K562 (cell line): ENCODE data around the gene AJAP1. TPM values are rescaled to one million over a fixed set of nuclear protein-coding genes. Genes with fewer than 3 reads are reported as not detected.

ENCODE experiments used
- ATAC-seq: fragments of 200-7000 bp; cut with Tn5 transposase; 3 replicates; pipeline ENCODE4 v1.9.1; 2020; ENCODE audit warnings: moderate library complexity
- BruUV-seq: library from RNA; stranded (reverse); fragments of 400-500 nt; replicated peaks from 2 replicates; lab custom pipeline; 2021; lab: Mats Ljungman, UMichigan
- CTCF ChIA-PET: fragments of 300-600 bp; formaldehyde crosslinking; extraction: SDS; loops from one replicate; lab custom pipeline; 2021; ENCODE audit warnings: low intra/inter-chr PET ratio; lab: Yijun Ruan, JAX
- POLR2A ChIA-PET: fragments of 300-600, 350-650 bp; sonication (Branson Sonifier 250); formaldehyde crosslinking; extraction: SDS; loops from one replicate; lab custom pipeline; 2021; ENCODE audit warnings: antibody characterized with exemption, inconsistent platforms; lab: Yijun Ruan, JAX
- DNase-seq, 4 experiments: peaks; one replicate each; pipeline versions ENCODE4 v3.0.0 to v3.0.0-alpha.2; 2011 to 2018; ENCODE audit warnings: low spot score in 3 of 4, mixed read lengths in 3 of 4; ENCODE audit errors: extremely low read depth in 1 of 4
- FAIRE-seq: peaks from 2 replicates; lab custom pipeline; 2011; peaks lifted over from hg19 to GRCh38; lab: Jason Lieb, UNC
- H2AFZ ChIP-seq: 2 replicates; pipeline ENCODE4 v1.6.0; 2011; ENCODE audit warnings: low read depth, low read length, control low read depth, inconsistent platforms
- H3K27ac ChIP-seq: fragments of 200-600 bp; 3 replicates; pipeline ENCODE4 v1.8.0; 2011; ENCODE audit warnings: low read depth, mild to moderate bottlenecking, control low read depth, inconsistent platforms, low read length, moderate library complexity, mixed read lengths; ENCODE audit errors: extremely low read depth
- H3K27me3 ChIP-seq, 2 experiments: fragments of 300-600 bp in 1 of 2; 2 replicates in 1 of 2; 3 replicates in 1 of 2; pipeline versions ENCODE4 v1.6.0 to v1.8.0; 2011; ENCODE audit warnings: inconsistent platforms in 2 of 2, low read length in 2 of 2, mild to moderate bottlenecking in 1 of 2, mixed read lengths in 1 of 2, moderate library complexity in 1 of 2; ENCODE audit not compliant: control insufficient read depth in 2 of 2, insufficient read depth in 2 of 2
- H3K36me3 ChIP-seq: fragments of 300-600 bp; 3 replicates; pipeline ENCODE4 v1.8.0; 2011; ENCODE audit warnings: mild to moderate bottlenecking, low read length, inconsistent platforms; ENCODE audit not compliant: control insufficient read depth, insufficient read depth
- H3K4me1 ChIP-seq, 2 experiments: fragments of 200-600 bp in 1 of 2; replicated peaks in 1 of 2; 2 replicates in 1 of 2; 3 replicates in 1 of 2; pipeline versions ENCODE4 v1.5.1 to v1.8.0; 2011; ENCODE audit warnings: inconsistent platforms in 2 of 2, low read length in 2 of 2, mild to moderate bottlenecking in 1 of 2, mixed read lengths in 1 of 2, moderate library complexity in 1 of 2; ENCODE audit not compliant: control insufficient read depth in 2 of 2, insufficient read depth in 2 of 2
- H3K4me2 ChIP-seq: 2 replicates; pipeline ENCODE4 v1.6.1; 2011; ENCODE audit warnings: low read length, control low read depth, inconsistent platforms, mixed read lengths; ENCODE audit not compliant: insufficient read depth
- H3K4me3 ChIP-seq: fragments of 200-600 bp; sonication (generic), shearing (Covaris generic); 2 replicates; pipeline ENCODE4 v1.5.1; 2016; ENCODE audit warnings: control low read depth, inconsistent platforms
- H3K79me2 ChIP-seq: fragments of 200-600 bp; 3 replicates; pipeline ENCODE4 v1.8.0; 2011; ENCODE audit warnings: low read length, inconsistent platforms; ENCODE audit not compliant: control insufficient read depth, insufficient read depth
- H3K9ac ChIP-seq, 2 experiments: 2 replicates each; pipeline versions ENCODE4 v1.6.0 to v1.6.1; 2011; ENCODE audit warnings: low read depth in 2 of 2, low read length in 2 of 2, control low read depth in 1 of 2, inconsistent platforms in 1 of 2, mild to moderate bottlenecking in 1 of 2, mixed read lengths in 1 of 2; ENCODE audit not compliant: insufficient read depth in 1 of 2
- H3K9me1 ChIP-seq: one replicate; pipeline ENCODE4 v1.6.0; 2011; ENCODE audit warnings: inconsistent platforms, mild to moderate bottlenecking, low read length, moderate library complexity; ENCODE audit not compliant: control insufficient read depth, insufficient read depth
- H3K9me3 ChIP-seq: replicated peaks from 2 replicates; pipeline ENCODE4 v1.5.1; 2011; ENCODE audit warnings: low read depth, low read length, inconsistent platforms; ENCODE audit not compliant: control insufficient read depth, insufficient read depth
- H4K20me1 ChIP-seq: replicated peaks from 2 replicates; pipeline ENCODE4 v1.6.1; 2011; ENCODE audit warnings: low read length, inconsistent platforms, mixed read lengths; ENCODE audit not compliant: control insufficient read depth, insufficient read depth
- NFIC ChIP-seq: fragments of 450-650 bp; IDR thresholded peaks from 2 replicates; pipeline ENCODE4 v1.6.1; 2017; ENCODE audit warnings: mild to moderate bottlenecking, inconsistent platforms
- STAT5A ChIP-seq: IDR thresholded peaks from 2 replicates; pipeline ENCODE4 v1.6.1; 2012; ENCODE audit warnings: low read length, inconsistent platforms, borderline replicate concordance
- ZFP30 ChIP-seq: fragments of 250-450 bp; sonication (Bioruptor Pico); IDR thresholded peaks from 2 replicates; pipeline ENCODE4 v1.8.0; 2022; ENCODE audit warnings: moderate library complexity, mild to moderate bottlenecking, inconsistent platforms, borderline replicate concordance
- WGBS: fragments of 100-300 bp; shearing (Covaris generic); methylation state at CpG from one replicate; pipeline ENCODE4 v1.1.6; 2016; ENCODE audit warnings: low coverage, mixed read lengths; ENCODE audit not compliant: insufficient coverage; ENCODE audit errors: missing lambda C conversion rate; 5-methylcytosine and 5-hydroxymethylcytosine counted together
- in situ Hi-C: fragments of 300-500 bp; cut with MboI; formaldehyde crosslinking; loops from 4 replicates; pipeline ENCODE4 v1.15.0; 2018; ENCODE audit warnings: inconsistent platforms, mixed read lengths
- intact Hi-C: fragments of 100-400 bp; cut with micrococcal nuclease; formaldehyde crosslinking; loops from 2 replicates; pipeline ENCODE4 v1.14.2; 2022
- polyA plus RNA-seq, 8 experiments: library from polyadenylated mRNA; depleted of rRNA in 4 of 8; stranded (reverse) in 5 of 8; unstranded in 3 of 8; fragments of >200 nt; fragmentation: Nextera tagmentation in 2 of 8; fragmentation: Illumina TruSeq in 1 of 8; extraction: Ambion mirVana in 2 of 8; extraction: Trizol in 1 of 8; gene quantifications; 2 replicates each; pipeline versions ENCODE4 v1.2.1 to v1.2.3, GENCODE V29; 2011 to 2014; ENCODE audit warnings: inconsistent platforms in 1 of 8, missing spikeins in 1 of 8
- total RNA-seq, 7 experiments: library from RNA; depleted of rRNA in 6 of 7; stranded (reverse); fragments of >200 nt in 6 of 7; fragmentation: Illumina TruSeq in 2 of 7; extraction: Trizol in 2 of 7; gene quantifications; 2 replicates each; pipeline versions ENCODE4 v1.2.1 to v1.2.3, GENCODE V29; 2011 to 2021; ENCODE audit warnings: low replicate concordance in 1 of 7
- TF ChIP-seq, protein P1 (sequence below): fragments of 450-650 bp; conservative IDR thresholded peaks from 2 replicates; pipeline ENCODE4 v1.6.1; 2016; ENCODE audit warnings: missing genetic modification characterization, low read depth, mild to moderate bottlenecking, control low read depth, missing compliant biosample characterization

AJAP1 gene
- total and polyA plus RNA-seq, 9 of the 15 experiments (the other 6 are each of a cell fraction or from before 2014, with no cell fraction given), result not detected

DNA sequence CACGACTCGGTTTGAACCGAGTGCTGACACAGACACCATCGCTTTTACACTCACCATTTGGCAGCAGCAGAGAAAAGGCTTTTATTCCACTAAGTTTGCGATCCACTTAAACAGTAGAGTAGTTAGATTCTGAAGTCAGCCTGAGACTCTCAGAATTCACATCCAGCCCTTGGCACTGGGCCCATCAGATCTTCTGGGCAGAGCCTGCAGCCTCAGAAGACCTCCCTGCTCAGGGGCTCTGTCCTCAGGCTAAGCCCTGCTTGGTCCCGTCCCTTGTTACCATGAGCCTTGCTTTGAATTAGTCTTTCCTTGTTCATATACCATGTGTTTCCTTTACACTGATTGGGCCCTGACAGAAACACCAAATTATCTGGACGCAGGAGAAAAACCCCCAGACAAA lies 41.4 kb upstream of the AJAP1 start:
- Histone ChIP-seq H2AFZ (no peak overlapping the region), H3K36me3 (no peaks in the 10 kb centered on the region), H3K79me2 (no peaks in the 10 kb centered on the region), H3K9me3 (no peaks in the 10 kb centered on the region), H3K27ac (no peak overlapping the region), H3K4me1 (no peaks in the 10 kb centered on the region), H4K20me1 (no peaks in the 10 kb centered on the region), H3K9ac (no peak overlapping the region), H3K9me1 (no peaks in the 10 kb centered on the region), H3K4me3 (no peak overlapping the region), H3K4me2 (no peak overlapping the region), H3K27me3 (peaks cover 0 to 21% of the 10 kb centered on the region in 2 experiments; a peak in 3 of 5 replicates)
- intact Hi-C loops, result no loop called here
- ATAC-seq, result no peak
- ChIA-PET CTCF (no interaction called here), POLR2A (no interaction called here)
- in situ Hi-C loops, result no loop called here
- no peak for FAIRE-seq
- no TSS peak for BruUV-seq
- TF ChIP-seq NFIC (peak; percentile 73), ZFP30 (CRISPR knock-in tag) (no peak)
- no peak for DNase-seq
- WGBS, result 0% methylated on average over 7 of the region's 7 CpGs

DNA sequence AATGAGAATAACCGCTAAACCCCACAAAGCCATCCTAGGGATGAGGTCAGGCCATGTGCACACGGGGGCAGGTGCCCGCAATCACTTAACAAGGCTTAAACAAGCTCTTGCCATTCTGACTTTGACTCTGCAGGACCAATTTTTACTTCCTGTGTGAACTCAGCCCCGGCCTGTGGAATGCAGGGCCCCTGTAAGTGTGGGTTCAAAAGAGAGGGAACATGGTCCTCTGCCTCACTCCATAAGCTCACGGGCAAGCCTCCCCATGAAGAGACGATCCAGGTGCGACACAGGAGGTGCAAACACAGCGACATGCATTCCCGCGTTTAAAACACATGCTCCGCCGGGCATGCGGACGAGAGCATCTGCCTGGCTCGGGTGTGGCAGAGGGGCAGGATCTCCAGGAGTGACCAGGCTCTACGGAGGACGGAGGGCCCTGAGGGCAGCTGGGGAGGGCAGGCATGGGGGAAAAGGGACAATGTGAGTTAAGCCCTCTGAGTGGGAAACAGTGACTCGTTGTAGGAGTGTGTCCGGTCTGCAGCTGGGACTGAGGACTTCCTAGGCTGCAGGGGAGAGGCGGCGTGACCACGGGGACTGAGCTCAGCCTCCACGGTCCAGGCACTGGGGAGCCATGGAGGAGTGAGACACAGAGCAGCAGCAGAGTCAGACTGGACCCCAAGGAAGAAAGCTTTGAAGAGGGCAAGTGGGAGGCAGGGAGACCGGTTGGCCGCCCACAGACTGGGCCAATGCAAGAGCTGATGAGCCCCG lies 40.6 kb upstream of the AJAP1 start:
- Histone ChIP-seq H3K79me2 (no peaks in the 10 kb centered on the region), H3K4me2 (no peak overlapping the region), H4K20me1 (no peaks in the 10 kb centered on the region), H3K9ac (no peak overlapping the region; a peak in 1 of 4 replicates), H3K4me3 (no peak overlapping the region), H3K27me3 (peaks cover 0 to 21% of the 10 kb centered on the region in 2 experiments; a peak in 3 of 5 replicates), H3K4me1 (no peaks in the 10 kb centered on the region), H3K9me3 (no peaks in the 10 kb centered on the region), H3K36me3 (no peaks in the 10 kb centered on the region), H3K27ac (no peak overlapping the region), H2AFZ (no peak overlapping the region), H3K9me1 (no peaks in the 10 kb centered on the region)
- no peak for DNase-seq
- ATAC-seq, result no peak
- BruUV-seq, result no TSS peak
- WGBS, result 2% methylated on average over 26 of the region's 26 CpGs
- POLR2A ChIA-PET, result interaction anchor here (0.7 kb wide), 1 partner anchor 11 kb away, joined by 3 read pairs; no protein-coding TSS in a partner anchor
- CTCF ChIA-PET, result no interaction called here
- no peak for FAIRE-seq
- intact Hi-C loops (no loop called here), in situ Hi-C loops (no loop called here)
- TF ChIP-seq, protein P1, sequence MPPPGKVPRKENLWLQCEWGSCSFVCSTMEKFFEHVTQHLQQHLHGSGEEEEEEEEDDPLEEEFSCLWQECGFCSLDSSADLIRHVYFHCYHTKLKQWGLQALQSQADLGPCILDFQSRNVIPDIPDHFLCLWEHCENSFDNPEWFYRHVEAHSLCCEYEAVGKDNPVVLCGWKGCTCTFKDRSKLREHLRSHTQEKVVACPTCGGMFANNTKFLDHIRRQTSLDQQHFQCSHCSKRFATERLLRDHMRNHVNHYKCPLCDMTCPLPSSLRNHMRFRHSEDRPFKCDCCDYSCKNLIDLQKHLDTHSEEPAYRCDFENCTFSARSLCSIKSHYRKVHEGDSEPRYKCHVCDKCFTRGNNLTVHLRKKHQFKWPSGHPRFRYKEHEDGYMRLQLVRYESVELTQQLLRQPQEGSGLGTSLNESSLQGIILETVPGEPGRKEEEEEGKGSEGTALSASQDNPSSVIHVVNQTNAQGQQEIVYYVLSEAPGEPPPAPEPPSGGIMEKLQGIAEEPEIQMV (tag), result no peak
- no peak for TF ChIP-seq STAT5A
